GM12878 (cell line): ENCODE measurements around the gene NLGN3. TPM values are rescaled to one million over a fixed set of nuclear protein-coding genes. Genes with fewer than 3 reads are reported as not detected.

Experiments used
- ATAC-seq: fragments of 200-7000 bp; cut with Tn5 transposase; 3 replicates; pipeline ENCODE4 v1.9.1; 2020; ENCODE audit warnings: mild to moderate bottlenecking, moderate library complexity
- BruUV-seq: library from RNA; stranded (reverse); fragments of 400-500 nt; replicated peaks from 2 replicates; lab custom pipeline; 2021; lab: Mats Ljungman, UMichigan
- CTCF ChIA-PET: fragments of 300-600 bp; sonication (Branson Sonifier 250); formaldehyde crosslinking; extraction: SDS; loops from one replicate; lab custom pipeline; 2021; ENCODE audit warnings: inconsistent platforms; lab: Yijun Ruan, JAX
- POLR2A ChIA-PET: fragments of 350-600 bp; formaldehyde crosslinking; extraction: SDS; loops from one replicate; lab custom pipeline; 2021; ENCODE audit warnings: inconsistent platforms; lab: Charles Lee
- RAD21 ChIA-PET: fragments of 300-600 bp; sonication (Branson Sonifier 250); formaldehyde crosslinking; loops from one replicate; lab custom pipeline; 2023; ENCODE audit warnings: antibody characterized with exemption; ENCODE audit not compliant: unreplicated experiment; lab: Charles Lee
- SMC1A ChIA-PET: fragments of 300-600 bp; sonication (Branson Sonifier 250); formaldehyde crosslinking; loops from one replicate; lab custom pipeline; 2023; ENCODE audit not compliant: unreplicated experiment, uncharacterized antibody; lab: Charles Lee
- DNase-seq: peaks from one replicate; pipeline ENCODE4 v3.0.0-alpha.2; 2011; ENCODE audit warnings: low read depth, low spot score
- FAIRE-seq: peaks from 3 replicates; lab custom pipeline; 2011; peaks lifted over from hg19 to GRCh38; lab: Jason Lieb, UNC
- H2AFZ ChIP-seq: 2 replicates; pipeline ENCODE4 v1.6.0; 2011; ENCODE audit warnings: low read depth, low read length, control low read depth; ENCODE audit not compliant: control insufficient read depth
- H3K27ac ChIP-seq: 2 replicates; pipeline ENCODE4 v1.5.1; 2011; ENCODE audit warnings: control low read depth; ENCODE audit not compliant: control insufficient read depth, insufficient read depth
- H3K27me3 ChIP-seq, 2 experiments: replicated peaks in 1 of 2; 2 replicates each; pipeline versions ENCODE4 v1.6.0 to v1.6.1; 2011; ENCODE audit warnings: low read length in 1 of 2; ENCODE audit not compliant: control insufficient read depth in 2 of 2, insufficient read depth in 2 of 2
- H3K36me3 ChIP-seq, 2 experiments: 2 replicates each; pipeline ENCODE4 v1.5.1; 2011; ENCODE audit warnings: low read length in 1 of 2; ENCODE audit not compliant: control insufficient read depth in 2 of 2, insufficient read depth in 2 of 2
- H3K4me1 ChIP-seq: 2 replicates; pipeline ENCODE4 v1.6.1; 2011; ENCODE audit warnings: mild to moderate bottlenecking, low read length, moderate library complexity, mixed read lengths; ENCODE audit not compliant: control insufficient read depth, insufficient read depth
- H3K4me2 ChIP-seq: 2 replicates; pipeline ENCODE4 v1.6.0; 2011; ENCODE audit warnings: control low read depth; ENCODE audit not compliant: control insufficient read depth, insufficient read depth
- H3K4me3 ChIP-seq: fragments of 200-600 bp; sonication (generic); 2 replicates; pipeline ENCODE4 v1.5.1; 2016
- H3K79me2 ChIP-seq: 2 replicates; pipeline ENCODE4 v1.6.0; 2011; ENCODE audit warnings: low read length; ENCODE audit not compliant: control insufficient read depth, insufficient read depth
- H3K9ac ChIP-seq: 2 replicates; pipeline ENCODE4 v1.8.0; 2011; ENCODE audit warnings: low read length, control low read depth, mixed read lengths; ENCODE audit not compliant: control insufficient read depth, insufficient read depth
- H3K9me3 ChIP-seq: replicated peaks from 3 replicates; pipeline ENCODE4 v1.5.1; 2011; ENCODE audit warnings: mild to moderate bottlenecking, low read length; ENCODE audit not compliant: control insufficient read depth, insufficient read depth
- H4K20me1 ChIP-seq: 2 replicates; pipeline ENCODE4 v1.6.0; 2011; ENCODE audit not compliant: control insufficient read depth, insufficient read depth
- CHD2 ChIP-seq: IDR thresholded peaks from 2 replicates; pipeline ENCODE4 v1.6.1; 2011; ENCODE audit warnings: low read depth, low read length, improper control_type of control experiment, borderline replicate concordance
- CTCF ChIP-seq, 3 experiments: IDR thresholded peaks in 2 of 3; conservative IDR thresholded peaks in 1 of 3; 2 replicates each; pipeline ENCODE4 v1.5.1; 2011; ENCODE audit warnings: low read depth in 3 of 3, low read length in 3 of 3, mild to moderate bottlenecking in 3 of 3, control low read depth in 2 of 3, moderate library complexity in 2 of 3, inconsistent platforms in 1 of 3, mixed read lengths in 1 of 3; ENCODE audit not compliant: control insufficient read depth in 2 of 3, insufficient read depth in 1 of 3; ENCODE audit errors: extremely low read depth in 1 of 3
- EP300 ChIP-seq, 2 experiments: fragments of 150-350 bp in 1 of 2; IDR thresholded peaks; 2 replicates each; pipeline ENCODE4 v1.6.1; 2011 to 2012; ENCODE audit warnings: low read depth in 2 of 2, low read length in 2 of 2, borderline replicate concordance in 1 of 2, improper control_type of control experiment in 1 of 2, inconsistent platforms in 1 of 2; ENCODE audit not compliant: control insufficient read depth in 1 of 2
- MEF2B ChIP-seq: fragments of 450-650 bp; IDR thresholded peaks from 2 replicates; pipeline ENCODE4 v1.6.1; 2018; ENCODE audit warnings: mild to moderate bottlenecking, moderate library complexity; ENCODE audit not compliant: partially characterized antibody, poor library complexity, severe bottlenecking
- NKRF ChIP-seq: fragments of 450-650 bp; conservative IDR thresholded peaks from 2 replicates; pipeline ENCODE4 v1.6.1; 2017; ENCODE audit warnings: mild to moderate bottlenecking, moderate library complexity
- NR2C2 ChIP-seq: IDR thresholded peaks from 2 replicates; pipeline ENCODE4 v1.6.1; 2011; ENCODE audit warnings: borderline replicate concordance, low read depth; ENCODE audit not compliant: control insufficient read depth, insufficient read length
- PRDM15 ChIP-seq: fragments of 450-650 bp; formaldehyde crosslinking; IDR thresholded peaks from 2 replicates; pipeline ENCODE4 v1.4.0; 2020; ENCODE audit warnings: mild to moderate bottlenecking, moderate library complexity
- RAD21 ChIP-seq: IDR thresholded peaks from 2 replicates; pipeline ENCODE4 v1.6.1; 2011; ENCODE audit warnings: mild to moderate bottlenecking, low read depth, low read length, moderate library complexity; ENCODE audit not compliant: insufficient read depth
- SMAD5 ChIP-seq: IDR thresholded peaks from 2 replicates; pipeline ENCODE4 v1.6.1; 2016; ENCODE audit warnings: antibody characterized with exemption, low read depth
- WGBS: methylation state at CpG from one replicate; pipeline ENCODE4 v1.1.6; 2016; ENCODE audit warnings: low lambda C conversion rate; ENCODE audit not compliant: insufficient replicate concordance, insufficient coverage; ENCODE audit errors: missing lambda C conversion rate; 5-methylcytosine and 5-hydroxymethylcytosine counted together
- in situ Hi-C: fragments of 300-500 bp; cut with MboI; formaldehyde crosslinking; loops from 9 replicates; pipeline ENCODE4 v1.14.3; 2018; ENCODE audit warnings: mixed read lengths
- intact Hi-C: fragments of 100-400 bp; cut with micrococcal nuclease; formaldehyde crosslinking; loops from one replicate; pipeline ENCODE4 v1.14.2; 2022; ENCODE audit not compliant: unreplicated experiment
- polyA plus RNA-seq, 11 experiments: library from polyadenylated mRNA; depleted of rRNA in 4 of 11; unstranded in 6 of 11; stranded (reverse) in 5 of 11; fragments of >200 nt; fragmentation: Nextera tagmentation in 4 of 11; fragmentation: Illumina TruSeq in 1 of 11; extraction: Ambion mirVana in 4 of 11; extraction: Trizol in 1 of 11; gene quantifications; 1 replicate in 1 of 11; 2 replicates in 10 of 11; pipeline versions ENCODE4 v1.2.1 to v1.2.3, GENCODE V29; 2011 to 2016; ENCODE audit warnings: inconsistent platforms in 2 of 11, missing spikeins in 2 of 11, low read depth in 1 of 11
- total RNA-seq, 4 experiments: library from RNA; depleted of rRNA in 3 of 4; stranded (reverse); fragments of >200 nt in 3 of 4; fragmentation: Illumina TruSeq in 1 of 4; extraction: Trizol in 1 of 4; gene quantifications; 2 replicates each; pipeline versions ENCODE4 v1.2.1 to v1.2.3, GENCODE V29; 2013 to 2021

The NLGN3 gene
- total and polyA plus RNA-seq, 10 of the 15 experiments (the other 5 are each of a cell fraction or from before 2014, with no cell fraction given) = 0.07 to 0.73 (median 0.28) TPM

- Histone ChIP-seq H3K27me3 (no peaks in the 10 kb centered on the region), H3K36me3 (no peaks in the 10 kb centered on the region), H3K4me2 (peak overlapping the region; percentile 64; the same call in 1 of the 2 replicates), H3K4me3 (peak overlapping the region; percentile 42), H3K79me2 (peaks cover 6% of the 10 kb centered on the region; the same call in 1 of the 2 replicates), H4K20me1 (no peaks in the 10 kb centered on the region), H3K9ac (peak overlapping the region; percentile 38; the same call in 1 of the 2 replicates), H3K4me1 (peaks cover 3% of the 10 kb centered on the region; the same call in 1 of the 2 replicates), H2AFZ (no peak overlapping the region), H3K27ac (peak overlapping the region; percentile 61), H3K9me3 (no peaks in the 10 kb centered on the region; the same call in 2 of the 3 replicates)
- ChIA-PET POLR2A (interaction anchor here (0.6 to 5.8 kb wide), 5 partner anchors 9 to 151 kb away, joined by 3 to 60 read pairs (median 4); partner anchors contain the start of genes IL2RG, MED12 and ZMYM3), SMC1A (interaction anchor here (0.9 to 6.2 kb wide), 4 partner anchors 8 to 79 kb away, joined by 5 to 46 read pairs (median 31); partner anchors contain the start of genes IL2RG and MED12), RAD21 (interaction anchor here (0.6 to 3.3 kb wide), 5 partner anchors 8 to 185 kb away, joined by 3 to 28 read pairs (median 7); partner anchors contain the start of genes IL2RG and MED12), CTCF (interaction anchor here (1.3 to 5.2 kb wide), 4 partner anchors 9 to 105 kb away, joined by 5 to 82 read pairs (median 44); partner anchors contain the start of gene IL2RG)
- DNase-seq (no peak), FAIRE-seq (peak; percentile 84), ATAC-seq (peak; percentile 76)
- in situ Hi-C loops (no loop called here), intact Hi-C loops (loop anchor here (1.0 kb wide), 1 partner anchor 26 kb away; no protein-coding TSS in a partner anchor)
- WGBS = 6% methylated on average over 8 of the region's 10 CpGs
- no TSS peak for BruUV-seq
- TF ChIP-seq EP300 (IDR thresholded peaks at IDR 0.05; ENCODE audit: borderline replicate concordance in 1 of 2, control insufficient read depth in 1 of 2, low read depth in 2 of 2, low read length in 2 of 2) = peak; percentile 26 to 43; a peak in 1 of 4 replicates
- no peak; the same call in 1 of the 2 replicates for TF ChIP-seq SMAD5
- TF ChIP-seq CTCF (IDR thresholded peaks at IDR 0.05 in 2 of 3, conservative IDR thresholded peaks at IDR 0.05 in 1 of 3; ENCODE audit: control insufficient read depth in 2 of 3, extremely low read depth in 1 of 3, insufficient read depth in 1 of 3, low read depth in 3 of 3, low read length in 3 of 3) = no peak
- TF ChIP-seq PRDM15 (CRISPR knock-in tag) = no peak
- TF ChIP-seq MEF2B = peak; percentile 69
- no peak for TF ChIP-seq NKRF
- peak; percentile 89 for TF ChIP-seq CHD2
- no peak for TF ChIP-seq NR2C2
- TF ChIP-seq RAD21 = no peak
Measured at GRCh38 chrX:71103110-71103983, 41.3 kb upstream of the NLGN3 start.
